ENCODE measurements around the gene SIPA1L3. TPM values are rescaled to one million over a fixed set of nuclear protein-coding genes. Genes with fewer than 3 reads are reported as not detected.
A peak's percentile ranks its signal among the peaks of the same experiment; 100 is the strongest.
"Not testable (repeated sequence)": the region's sequence is repeated elsewhere in the genome, so short reads cannot be mapped to it uniquely, and the experiment has no call there.

Gene SIPA1L3
- total RNA-seq, 1 experiment from 2014 or later = 5.3 TPM

GRCh38 chr19:38071054-38071453 is 164.0 kb downstream of the SIPA1L3 start:
- DNase-seq (ENCODE audit: low spot score) = not testable (repeated sequence)

- no peak for DNase-seq (ENCODE audit: low spot score)
These were observed 164.6 kb downstream of the SIPA1L3 start for GRCh38 chr19:38071647-38072046.

- DNase-seq (ENCODE audit: low spot score) = no peak
These were observed 166.1 kb downstream of the SIPA1L3 start for GRCh38 chr19:38072776-38073750.

DNA sequence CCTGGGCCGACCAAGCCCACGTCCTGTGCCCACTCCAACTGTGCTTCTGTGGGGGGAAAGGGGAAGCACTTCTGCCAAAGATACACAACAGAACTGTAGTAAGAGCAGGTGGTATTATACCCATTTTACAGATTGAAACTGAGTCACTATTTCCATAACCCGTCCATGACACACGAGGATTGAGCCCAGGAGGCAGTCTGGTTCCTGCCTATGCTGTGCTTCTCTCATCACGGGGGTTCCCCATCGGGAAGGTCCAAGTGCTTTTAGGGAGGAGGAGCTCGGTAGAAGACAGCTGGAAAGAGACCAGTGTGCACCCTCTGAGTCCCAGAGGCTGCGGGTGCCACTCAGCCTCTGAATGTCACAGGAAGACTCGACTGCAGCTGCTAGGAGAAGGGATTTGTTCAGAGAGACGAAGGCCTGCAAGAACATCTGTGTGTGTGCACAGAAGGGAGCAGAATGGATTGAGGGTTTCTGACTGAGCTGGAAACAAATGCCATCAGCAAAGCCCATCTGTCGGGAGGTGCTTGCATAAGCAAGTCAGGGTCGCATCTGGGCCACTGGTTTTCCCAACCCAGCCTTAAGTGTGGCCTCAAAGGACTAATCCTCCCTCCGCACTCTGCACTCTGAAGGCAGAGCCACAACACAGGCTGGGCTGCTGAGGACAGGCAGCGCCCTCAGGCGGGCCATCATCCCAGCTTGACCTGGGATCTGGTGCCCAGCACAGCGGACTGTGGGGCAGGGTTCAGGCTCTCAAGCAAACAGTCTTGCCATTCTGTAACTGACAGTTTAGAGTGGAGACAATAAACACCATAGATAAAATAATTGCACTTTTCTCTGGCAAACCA is 167.1 kb downstream of the SIPA1L3 start:
- no peak for DNase-seq (ENCODE audit: low spot score)

DNA sequence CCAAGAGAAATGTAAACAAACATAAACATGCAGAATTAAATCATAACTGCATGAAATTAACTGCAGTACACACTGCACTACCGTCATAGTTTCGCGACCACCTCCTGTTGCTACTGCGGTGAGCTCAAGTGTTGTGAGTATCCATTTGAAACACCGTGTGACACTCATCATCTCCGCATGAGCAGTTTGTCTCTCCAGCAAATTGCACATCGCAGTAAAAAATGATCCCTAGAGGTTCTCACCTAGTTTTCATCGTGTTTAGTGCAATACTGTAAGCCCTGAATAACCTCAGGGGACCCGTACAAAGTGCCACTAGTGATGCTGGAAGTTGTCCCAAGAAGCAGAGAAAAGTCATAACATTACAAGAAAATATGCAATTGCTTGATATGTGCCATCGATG is 169.3 kb downstream of the SIPA1L3 start:
- no peak for DNase-seq (ENCODE audit: low spot score)

DNA sequence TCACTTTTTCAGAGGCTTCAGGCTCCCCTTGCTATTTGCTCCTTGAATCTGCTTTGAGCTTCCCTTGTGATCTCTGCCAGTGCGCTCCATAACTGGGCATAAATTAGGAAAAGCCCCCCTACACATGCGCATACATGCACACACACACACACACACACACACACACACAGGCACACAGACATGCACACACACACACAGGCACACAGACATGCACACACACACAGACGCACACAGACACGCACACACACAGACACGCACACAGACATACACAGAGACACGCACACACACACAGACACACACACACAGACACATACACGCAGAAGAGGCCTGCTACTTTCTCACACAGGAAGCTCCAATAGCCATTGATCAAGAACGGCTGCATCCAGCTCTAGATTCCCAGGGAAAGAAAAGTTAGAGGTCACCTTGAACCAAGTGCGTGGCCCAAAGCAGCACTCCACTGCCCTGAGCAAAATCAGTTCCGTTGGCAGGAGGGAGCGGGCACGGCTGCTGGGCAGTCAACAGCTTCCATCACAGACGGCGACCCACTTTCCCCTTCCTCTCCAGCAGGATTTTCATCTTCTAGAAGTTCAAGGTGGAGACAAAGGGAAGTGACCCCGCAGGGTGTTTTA is 171.4 kb downstream of the SIPA1L3 start:
- DNase-seq (ENCODE audit: low spot score) = no peak

GRCh38 chr19:38079926-38080380 is 172.9 kb downstream of the SIPA1L3 start:
- DNase-seq (ENCODE audit: low spot score) = peak; percentile 52

GRCh38 chr19:38081547-38082255 is 174.7 kb downstream of the SIPA1L3 start:
- no peak for DNase-seq (ENCODE audit: low spot score)

DNA sequence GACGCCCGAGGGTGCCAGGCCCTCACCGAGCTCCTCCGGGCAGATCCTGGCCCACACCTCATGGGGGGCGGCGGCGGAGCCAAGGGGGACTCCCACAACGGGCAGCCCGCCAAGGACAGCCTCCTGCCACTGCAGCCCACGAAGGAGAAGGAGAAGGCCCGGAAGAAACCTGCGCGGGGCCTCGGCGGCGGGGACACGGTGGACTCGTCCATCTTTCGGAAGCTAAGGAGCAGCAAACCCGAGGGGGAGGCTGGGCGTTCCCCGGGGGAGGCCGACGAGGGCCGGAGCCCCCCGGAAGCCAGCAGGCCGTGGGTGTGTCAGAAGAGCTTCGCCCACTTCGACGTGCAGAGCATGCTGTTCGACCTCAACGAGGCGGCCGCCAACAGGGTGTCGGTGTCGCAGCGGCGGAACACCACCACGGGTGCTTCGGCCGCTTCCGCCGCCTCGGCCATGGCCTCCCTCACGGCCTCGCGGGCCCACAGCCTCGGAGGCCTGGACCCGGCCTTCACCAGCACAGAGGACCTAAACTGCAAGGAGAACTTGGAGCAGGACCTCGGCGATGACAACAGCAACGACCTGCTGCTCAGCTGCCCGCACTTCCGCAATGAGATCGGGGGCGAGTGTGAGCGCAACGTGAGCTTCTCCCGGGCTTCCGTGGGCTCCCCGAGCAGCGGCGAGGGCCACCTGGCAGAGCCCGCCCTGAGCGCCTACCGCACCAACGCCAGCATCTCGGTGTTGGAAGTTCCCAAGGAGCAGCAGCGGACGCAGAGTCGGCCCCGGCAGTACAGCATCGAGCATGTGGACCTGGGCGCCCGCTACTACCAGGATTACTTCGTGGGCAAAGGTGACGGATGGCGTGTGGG is 175.5 kb downstream of the SIPA1L3 start:
- no peak for DNase-seq (ENCODE audit: low spot score)

DNA sequence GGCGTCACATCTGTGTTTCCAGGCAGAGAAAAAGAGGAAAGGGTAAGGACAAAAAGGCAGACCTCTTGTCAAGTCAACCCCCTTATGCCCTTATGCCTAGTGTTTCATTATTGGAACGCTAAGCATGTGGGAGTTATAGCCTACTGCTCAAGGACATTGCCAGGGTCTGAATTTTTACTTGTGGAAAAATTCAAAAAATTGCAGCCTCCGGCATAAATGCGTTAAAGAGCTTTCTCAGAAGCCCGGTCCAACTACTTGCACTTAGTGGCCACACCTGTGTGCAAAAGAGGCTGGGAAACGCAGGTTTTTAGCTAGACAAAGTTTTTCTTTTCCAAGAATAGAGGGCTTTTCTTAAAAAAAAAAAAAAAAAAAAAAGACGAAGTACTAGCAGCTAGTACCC is 177.2 kb downstream of the SIPA1L3 start:
- DNase-seq (ENCODE audit: low spot score) = no peak

DNA sequence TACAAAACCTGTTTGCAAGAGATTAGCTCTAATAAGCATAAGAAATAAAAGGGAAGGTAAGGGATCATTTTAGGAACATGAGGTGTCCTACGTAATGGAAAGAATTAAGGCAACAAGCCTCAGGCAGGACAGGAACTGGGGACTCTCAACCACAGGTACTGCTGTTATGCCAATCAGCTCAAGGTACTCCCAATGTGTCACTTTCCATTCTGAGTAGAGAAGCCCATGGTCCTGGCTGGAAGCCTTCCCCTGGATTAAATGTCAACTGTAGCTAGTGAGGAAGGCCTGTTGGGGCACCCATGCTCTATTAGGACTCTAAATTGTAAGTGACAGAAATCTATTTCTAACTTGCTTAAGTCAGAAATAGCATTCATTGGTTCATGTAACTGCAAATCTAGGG is 182.4 kb downstream of the SIPA1L3 start:
- no peak for DNase-seq (ENCODE audit: low spot score)

GRCh38 chr19:38093154-38093553 is 186.1 kb downstream of the SIPA1L3 start:
- DNase-seq (ENCODE audit: low spot score) = no peak

DNA sequence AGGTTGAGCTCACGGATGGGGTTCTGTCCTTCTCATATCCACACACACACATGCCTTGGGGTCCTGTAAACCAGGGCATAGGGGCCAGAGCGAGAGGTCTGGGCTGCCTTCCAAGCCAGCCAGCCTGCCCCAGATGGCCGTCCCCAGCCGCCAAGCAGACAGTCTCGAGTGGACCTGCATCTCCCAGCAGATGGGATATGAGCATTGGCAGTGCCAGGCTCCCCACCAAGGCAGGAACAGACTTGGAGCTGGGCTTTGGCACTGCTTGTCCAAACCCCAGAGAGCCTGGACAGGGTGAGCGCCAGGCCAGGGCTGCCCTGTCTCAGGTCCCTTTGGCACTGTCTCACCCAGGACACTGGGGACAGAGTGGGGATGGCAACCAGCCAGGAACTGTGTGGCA is 186.6 kb downstream of the SIPA1L3 start:
- DNase-seq (ENCODE audit: low spot score) = no peak

- peak; percentile 67 for DNase-seq (ENCODE audit: low spot score)
These were observed 188.7 kb downstream of the SIPA1L3 start for GRCh38 chr19:38095411-38096308.

GRCh38 chr19:38099966-38100365 is 193.0 kb downstream of the SIPA1L3 start:
- no peak for DNase-seq (ENCODE audit: low spot score)

GRCh38 chr19:38100589-38100988 is 193.6 kb downstream of the SIPA1L3 start:
- no peak for DNase-seq (ENCODE audit: low spot score)

DNA sequence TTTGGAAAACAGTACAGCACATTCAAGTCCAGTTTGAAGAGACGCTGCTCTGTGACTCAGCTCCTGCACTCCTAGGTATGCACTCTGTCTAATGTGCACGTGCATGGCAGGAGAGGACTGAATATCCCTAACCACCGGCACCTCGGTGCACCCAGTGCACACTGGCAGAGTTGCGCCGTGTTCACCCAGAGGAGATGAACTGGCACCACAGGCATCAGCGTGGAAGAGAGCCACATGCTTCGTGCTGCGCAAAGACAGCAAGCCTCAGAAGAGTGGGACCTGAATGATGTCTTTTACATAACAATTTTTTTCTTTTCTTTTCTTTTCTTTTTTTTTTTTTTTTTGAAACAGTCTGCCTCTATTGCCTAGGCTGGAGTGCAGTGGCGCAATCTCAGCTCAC is 194.7 kb downstream of the SIPA1L3 start:
- DNase-seq (ENCODE audit: low spot score) = no peak

- DNase-seq (ENCODE audit: low spot score) = no peak
These were observed 198.6 kb downstream of the SIPA1L3 start for GRCh38 chr19:38105574-38105973.

GRCh38 chr19:38107129-38107528 is 200.1 kb downstream of the SIPA1L3 start:
- no peak for DNase-seq (ENCODE audit: low spot score)

Measured in H4 (cell line).